HG02759 (cell line): Measurements from ENCODE around the gene ZMPSTE24.

Experiments used
- ATAC-seq: cut with Tn5 transposase; IDR thresholded peaks from one replicate; pipeline ENCODE4 v1.9.1; 2021; ENCODE audit warnings: mild to moderate bottlenecking, moderate library complexity; ENCODE audit not compliant: unreplicated experiment

The ZMPSTE24 gene

GRCh38 chr1:40258445-40258769, 371 bp downstream of the ZMPSTE24 start:
- ATAC-seq, result no peak

GRCh38 chr1:40264354-40264781, 6.3 kb downstream of the ZMPSTE24 start:
- ATAC-seq, result no peak

GRCh38 chr1:40265298-40265697, 7.3 kb downstream of the ZMPSTE24 start:
- no peak for ATAC-seq

- ATAC-seq, result no peak
Measured at GRCh38 chr1:40265919-40266318, 7.9 kb downstream of the ZMPSTE24 start.

GRCh38 chr1:40266786-40267535, 8.9 kb downstream of the ZMPSTE24 start:
- no peak for ATAC-seq

- no peak for ATAC-seq
Measured at GRCh38 chr1:40267767-40268187, 9.7 kb downstream of the ZMPSTE24 start.

GRCh38 chr1:40268211-40268610, 10.2 kb downstream of the ZMPSTE24 start:
- ATAC-seq, result no peak

- no peak for ATAC-seq
Measured at GRCh38 chr1:40270152-40270834, 12.3 kb downstream of the ZMPSTE24 start.

- ATAC-seq, result no peak
Measured at GRCh38 chr1:40272653-40273213, 14.7 kb downstream of the ZMPSTE24 start.

- no peak for ATAC-seq
Measured at GRCh38 chr1:40273547-40274166, 15.6 kb downstream of the ZMPSTE24 start.

GRCh38 chr1:40274331-40274730, 16.3 kb downstream of the ZMPSTE24 start:
- no peak for ATAC-seq

GRCh38 chr1:40276122-40276521, 18.1 kb downstream of the ZMPSTE24 start:
- no peak for ATAC-seq

GRCh38 chr1:40281853-40282252, 23.8 kb downstream of the ZMPSTE24 start:
- no peak for ATAC-seq

GRCh38 chr1:40291293-40291692, 33.3 kb downstream of the ZMPSTE24 start:
- no peak for ATAC-seq

- no peak for ATAC-seq
Measured at GRCh38 chr1:40299366-40300248, 41.6 kb downstream of the ZMPSTE24 start.

GRCh38 chr1:40300249-40300567, 42.2 kb downstream of the ZMPSTE24 start:
- no peak for ATAC-seq

- ATAC-seq, result no peak
Measured at GRCh38 chr1:40300651-40301050, 42.6 kb downstream of the ZMPSTE24 start.

- ATAC-seq, result no peak
Measured at GRCh38 chr1:40301066-40301465, 43.0 kb downstream of the ZMPSTE24 start.

GRCh38 chr1:40301541-40302299, 43.7 kb downstream of the ZMPSTE24 start:
- no peak for ATAC-seq

GRCh38 chr1:40302475-40302874, 44.4 kb downstream of the ZMPSTE24 start:
- no peak for ATAC-seq
